H1 (cell line): ENCODE results near the gene TTLL5. TPM values are rescaled to one million over a fixed set of nuclear protein-coding genes. Genes with fewer than 3 reads are reported as not detected.

Experiments
- CEBPB ChIP-seq: IDR thresholded peaks from 2 replicates; pipeline ENCODE4 v1.6.1; 2012; ENCODE audit warnings: low read depth, low read length
- CHD1 ChIP-seq: IDR thresholded peaks from 2 replicates; pipeline ENCODE4 v1.6.1; 2012; ENCODE audit warnings: low read depth, low read length, improper control_type of control experiment
- CTBP2 ChIP-seq: IDR thresholded peaks from 2 replicates; pipeline ENCODE4 v1.7.0; 2011; ENCODE audit warnings: borderline replicate concordance, mild to moderate bottlenecking, moderate library complexity, mixed read lengths, low read length; ENCODE audit not compliant: insufficient read depth, insufficient read length
- EP300 ChIP-seq, 2 experiments: IDR thresholded peaks; 1 replicate in 1 of 2; 2 replicates in 1 of 2; pipeline ENCODE4 v1.6.1; 2011 to 2012; ENCODE audit warnings: low read depth in 2 of 2, low read length in 2 of 2, mild to moderate bottlenecking in 2 of 2, borderline replicate concordance in 1 of 2, inconsistent platforms in 1 of 2, moderate library complexity in 1 of 2
- FOSL1 ChIP-seq: IDR thresholded peaks from 2 replicates; pipeline ENCODE4 v1.6.1; 2011; ENCODE audit warnings: mild to moderate bottlenecking, low read depth, low read length, moderate library complexity; ENCODE audit not compliant: insufficient read depth
- GABPA ChIP-seq: IDR thresholded peaks from 2 replicates; pipeline ENCODE4 v1.6.1; 2011; ENCODE audit warnings: mild to moderate bottlenecking, low read length, moderate library complexity, borderline replicate concordance; ENCODE audit not compliant: insufficient read depth
- NRF1 ChIP-seq: IDR thresholded peaks from 2 replicates; pipeline ENCODE4 v1.6.1; 2011; ENCODE audit warnings: mild to moderate bottlenecking, low read depth, low read length, improper control_type of control experiment
- RNF2 ChIP-seq: fragments of 200-900, 300-1000 bp; sonication (generic); IDR thresholded peaks from 2 replicates; pipeline ENCODE4 v1.7.1; 2016; ENCODE audit warnings: borderline replicate concordance, low read depth, mild to moderate bottlenecking, antibody characterized with exemption, low read length; ENCODE audit not compliant: poor library complexity, severe bottlenecking; ENCODE audit errors: missing control alignments
- RXRA ChIP-seq: IDR thresholded peaks from 2 replicates; pipeline ENCODE4 v1.6.1; 2011; ENCODE audit warnings: low read depth, mild to moderate bottlenecking, low read length, moderate library complexity; ENCODE audit not compliant: insufficient read depth
- SP4 ChIP-seq: IDR thresholded peaks from 2 replicates; pipeline ENCODE4 v1.6.1; 2012; ENCODE audit warnings: low read length, inconsistent platforms
- TAF1 ChIP-seq: IDR thresholded peaks from 2 replicates; pipeline ENCODE4 v1.6.1; 2011; ENCODE audit warnings: mild to moderate bottlenecking, low read depth, low read length
- TAF7 ChIP-seq: optimal IDR thresholded peaks from 2 replicates; pipeline ENCODE3; 2011; ENCODE audit warnings: low read depth, mild to moderate bottlenecking, inconsistent platforms, low read length, moderate library complexity, borderline replicate concordance
- TCF12 ChIP-seq: IDR thresholded peaks from 2 replicates; pipeline ENCODE4 v1.6.1; 2011; ENCODE audit warnings: low read depth, mild to moderate bottlenecking, low read length
- polyA plus RNA-seq, 7 experiments: library from polyadenylated mRNA; depleted of rRNA in 3 of 7; stranded (reverse) in 5 of 7; unstranded in 2 of 7; fragments of >200 nt in 5 of 7; fragments of 200-250 nt in 2 of 7; gene quantifications; 1 replicate in 5 of 7; 2 replicates in 1 of 7; 4 replicates in 1 of 7; pipeline versions ENCODE4 v1.2.1 to v1.2.3, GENCODE V29; 2011 to 2013; ENCODE audit warnings: missing spikeins in 2 of 7, mixed read lengths in 2 of 7
- total RNA-seq: library from RNA; stranded (reverse); fragmentation: NEBNext Ultra II Directional; extraction: Animal tissue kit (Norgen Biotek cat#: 25700); gene quantifications from 2 replicates; pipeline ENCODE4 v1.2.1, GENCODE V29; 2021
- TF ChIP-seq, protein P1 (sequence below), 3 experiments: IDR thresholded peaks; 1 replicate in 2 of 3; 2 replicates in 1 of 3; pipeline versions ENCODE4 v1.5.1 to v1.6.1; 2011; ENCODE audit warnings: low read length in 3 of 3, mild to moderate bottlenecking in 3 of 3, inconsistent platforms in 2 of 3, low read depth in 1 of 3, moderate library complexity in 1 of 3; ENCODE audit not compliant: insufficient read depth in 1 of 3; ENCODE audit errors: control extremely low read depth in 1 of 3
- TF ChIP-seq, protein P2 (sequence below): IDR thresholded peaks from 2 replicates; pipeline ENCODE4 v1.6.1; 2012; ENCODE audit warnings: inconsistent platforms
- TF ChIP-seq, protein P3 (sequence below): IDR thresholded peaks from 2 replicates; pipeline ENCODE4 v1.6.1; 2012; ENCODE audit warnings: low read length, inconsistent platforms

TTLL5 gene
- total and polyA plus RNA-seq, 2 of the 8 experiments (the other 6 are each of a cell fraction or from before 2014, with no cell fraction given): 16.1 to 45.9 TPM

DNA sequence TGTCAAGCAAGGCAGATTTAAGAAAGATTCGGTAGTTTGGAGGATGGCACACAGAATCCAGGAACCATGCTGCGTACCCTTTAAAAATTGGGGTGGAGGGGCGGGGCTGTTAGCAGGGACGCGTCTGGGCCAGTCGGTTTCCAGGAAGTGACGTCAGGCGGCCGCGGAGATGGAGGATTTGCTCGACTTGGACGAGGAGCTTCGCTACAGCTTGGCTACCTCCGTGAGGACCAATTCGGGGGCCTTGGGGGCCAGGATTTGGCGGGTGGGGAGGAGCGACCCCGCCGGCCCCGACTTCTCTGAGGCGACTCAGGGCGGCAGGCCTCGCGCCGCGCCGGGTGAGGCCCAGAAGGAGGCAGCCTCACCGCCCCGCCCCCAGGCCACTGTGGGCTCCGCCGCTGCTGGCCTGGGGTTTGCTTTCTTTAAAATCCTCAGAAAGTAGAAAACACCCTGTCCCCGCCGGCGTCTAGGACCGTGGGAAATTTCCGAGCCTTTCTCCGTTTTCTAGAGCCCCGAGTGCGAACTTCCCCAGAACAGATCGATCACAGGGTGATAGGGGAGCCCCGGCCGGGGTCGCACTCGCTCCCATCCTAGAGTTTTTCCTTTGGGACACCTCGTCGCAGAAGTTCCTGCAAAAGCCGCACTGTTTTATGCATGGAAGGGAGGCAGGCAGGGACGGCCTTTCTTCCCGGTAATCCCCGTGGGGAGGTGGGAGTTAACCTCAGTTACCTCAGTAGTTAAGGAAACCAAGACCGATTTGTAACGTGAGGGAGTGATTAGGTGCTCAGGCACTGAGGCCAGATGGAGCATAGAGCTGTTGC is 324.8 kb downstream of the TTLL5 start, which contains the start of gene IFT43 (continued):
- TF ChIP-seq FOSL1 (no peak), TAF7 (no peak), EP300 (IDR thresholded peaks at IDR 0.05; ENCODE audit: borderline replicate concordance in 1 of 2, low read depth in 2 of 2, low read length in 2 of 2) (no peak), SP4 (no peak), CHD1 (no peak), CTBP2 (no peak), TAF1 (peak; percentile 56; the same call in 1 of the 2 replicates), RXRA (no peak), CEBPB (no peak), NRF1 (no peak), GABPA (peak; percentile 82; the same call in 1 of the 2 replicates), TCF12 (no peak), RNF2 (no peak)
- TF ChIP-seq, protein P1, sequence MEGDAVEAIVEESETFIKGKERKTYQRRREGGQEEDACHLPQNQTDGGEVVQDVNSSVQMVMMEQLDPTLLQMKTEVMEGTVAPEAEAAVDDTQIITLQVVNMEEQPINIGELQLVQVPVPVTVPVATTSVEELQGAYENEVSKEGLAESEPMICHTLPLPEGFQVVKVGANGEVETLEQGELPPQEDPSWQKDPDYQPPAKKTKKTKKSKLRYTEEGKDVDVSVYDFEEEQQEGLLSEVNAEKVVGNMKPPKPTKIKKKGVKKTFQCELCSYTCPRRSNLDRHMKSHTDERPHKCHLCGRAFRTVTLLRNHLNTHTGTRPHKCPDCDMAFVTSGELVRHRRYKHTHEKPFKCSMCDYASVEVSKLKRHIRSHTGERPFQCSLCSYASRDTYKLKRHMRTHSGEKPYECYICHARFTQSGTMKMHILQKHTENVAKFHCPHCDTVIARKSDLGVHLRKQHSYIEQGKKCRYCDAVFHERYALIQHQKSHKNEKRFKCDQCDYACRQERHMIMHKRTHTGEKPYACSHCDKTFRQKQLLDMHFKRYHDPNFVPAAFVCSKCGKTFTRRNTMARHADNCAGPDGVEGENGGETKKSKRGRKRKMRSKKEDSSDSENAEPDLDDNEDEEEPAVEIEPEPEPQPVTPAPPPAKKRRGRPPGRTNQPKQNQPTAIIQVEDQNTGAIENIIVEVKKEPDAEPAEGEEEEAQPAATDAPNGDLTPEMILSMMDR (IDR thresholded peaks at IDR 0.05; ENCODE audit: control extremely low read depth in 1 of 3, insufficient read depth in 1 of 3, low read depth in 1 of 3, low read length in 3 of 3): no peak
- TF ChIP-seq, protein P2, sequence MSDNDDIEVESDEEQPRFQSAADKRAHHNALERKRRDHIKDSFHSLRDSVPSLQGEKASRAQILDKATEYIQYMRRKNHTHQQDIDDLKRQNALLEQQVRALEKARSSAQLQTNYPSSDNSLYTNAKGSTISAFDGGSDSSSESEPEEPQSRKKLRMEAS: 0 out of 2 replicates have a peak, but pooled peaks have one; percentile 28
- TF ChIP-seq, protein P3, sequence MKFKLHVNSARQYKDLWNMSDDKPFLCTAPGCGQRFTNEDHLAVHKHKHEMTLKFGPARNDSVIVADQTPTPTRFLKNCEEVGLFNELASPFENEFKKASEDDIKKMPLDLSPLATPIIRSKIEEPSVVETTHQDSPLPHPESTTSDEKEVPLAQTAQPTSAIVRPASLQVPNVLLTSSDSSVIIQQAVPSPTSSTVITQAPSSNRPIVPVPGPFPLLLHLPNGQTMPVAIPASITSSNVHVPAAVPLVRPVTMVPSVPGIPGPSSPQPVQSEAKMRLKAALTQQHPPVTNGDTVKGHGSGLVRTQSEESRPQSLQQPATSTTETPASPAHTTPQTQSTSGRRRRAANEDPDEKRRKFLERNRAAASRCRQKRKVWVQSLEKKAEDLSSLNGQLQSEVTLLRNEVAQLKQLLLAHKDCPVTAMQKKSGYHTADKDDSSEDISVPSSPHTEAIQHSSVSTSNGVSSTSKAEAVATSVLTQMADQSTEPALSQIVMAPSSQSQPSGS: no peak
